CD4-positive, alpha-beta T cell treated with Interleukin-12 subunit alpha and Interleukin-12 subunit beta, for 1 hour (primary cell): ENCODE results near the gene ERGIC1.

Experiments
- DNase-seq: peaks from one replicate; pipeline ENCODE4 v3.0.0-alpha.2; 2020

Gene ERGIC1

GRCh38 chr5:172951371-172952033 lies 117.5 kb downstream of the ERGIC1 start:
- no peak for DNase-seq

- no peak for DNase-seq
Measured at GRCh38 chr5:172952034-172952511, 118.0 kb downstream of the ERGIC1 start.

- no peak for DNase-seq
Measured at GRCh38 chr5:172953776-172954675, 120.0 kb downstream of the ERGIC1 start.

- no peak for DNase-seq
Measured at GRCh38 chr5:172954751-172955159, 120.7 kb downstream of the ERGIC1 start.

GRCh38 chr5:172956228-172956627 lies 122.2 kb downstream of the ERGIC1 start:
- DNase-seq, result no peak

- no peak for DNase-seq
Measured at GRCh38 chr5:172956936-172957335, 122.9 kb downstream of the ERGIC1 start.

- DNase-seq, result no peak
Measured at GRCh38 chr5:172957458-172957857, 123.4 kb downstream of the ERGIC1 start.

GRCh38 chr5:172958331-172959046 lies 124.4 kb downstream of the ERGIC1 start:
- peak; percentile 68 for DNase-seq

- no peak for DNase-seq
Measured at GRCh38 chr5:172959824-172960799, 126.1 kb downstream of the ERGIC1 start.

GRCh38 chr5:172969921-172970320 lies 135.9 kb downstream of the ERGIC1 start:
- DNase-seq, result no peak

GRCh38 chr5:172971482-172971881 lies 137.4 kb downstream of the ERGIC1 start:
- DNase-seq, result no peak

- no peak for DNase-seq
Measured at GRCh38 chr5:172972552-172972951, 138.5 kb downstream of the ERGIC1 start.

GRCh38 chr5:172973127-172973916 lies 139.3 kb downstream of the ERGIC1 start:
- no peak for DNase-seq

- no peak for DNase-seq
Measured at GRCh38 chr5:172973931-172974330, 139.9 kb downstream of the ERGIC1 start.

GRCh38 chr5:172975289-172975688 lies 141.2 kb downstream of the ERGIC1 start:
- DNase-seq, result no peak

GRCh38 chr5:172979778-172980177 lies 145.7 kb downstream of the ERGIC1 start:
- DNase-seq, result no peak

- no peak for DNase-seq
Measured at GRCh38 chr5:172981931-172982330, 147.9 kb downstream of the ERGIC1 start.

- peak; percentile 93 for DNase-seq
Measured at GRCh38 chr5:172983542-172984243, 149.6 kb downstream of the ERGIC1 start, which contains the start of gene ATP6V0E1. Gene ATP6V0E1 (plus strand): TSS chr5:172983771. CDS start chr5:172983861, 90 bp downstream.

- peak; percentile 77 for DNase-seq
Measured at GRCh38 chr5:172984244-172984953, 150.3 kb downstream of the ERGIC1 start.

- DNase-seq, result no peak
Measured at GRCh38 chr5:172985596-172985995, 151.5 kb downstream of the ERGIC1 start.
